ENCODE results near the gene GXYLT2.

DNA sequence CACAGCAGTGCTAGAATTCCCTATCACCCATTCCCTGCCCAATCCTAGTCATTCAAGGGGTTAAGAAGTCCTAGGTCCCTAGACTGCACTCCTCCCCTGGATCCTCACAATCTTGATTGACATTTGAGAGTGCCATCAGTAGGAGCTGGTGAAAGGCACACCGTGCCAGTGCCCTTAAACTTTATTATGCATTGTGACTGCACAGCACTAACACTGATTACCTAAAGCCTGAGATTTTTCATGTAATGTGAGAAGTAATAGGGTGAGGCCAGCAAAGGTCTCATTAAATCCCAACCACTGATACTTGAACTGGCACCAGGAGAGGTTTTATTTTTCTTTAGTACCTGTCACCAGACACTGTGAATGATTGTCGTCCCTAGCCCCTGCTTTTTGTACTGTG is 16.3 kb downstream of the GXYLT2 start:
- TF ChIP-seq CTCF (IDR thresholded peaks at IDR 0.05) (no peak), POLR2A (IDR thresholded peaks at IDR 0.05) (no peak)

All from thyroid gland (tissue), 4 donors.